Bone marrow (tissue), 2 donors: ENCODE data around the gene CDK17.
"Not testable (repeated sequence)": the region's sequence is repeated elsewhere in the genome, so short reads cannot be mapped to it uniquely, and the experiment has no call there.

ENCODE experiments used
- DNase-seq, 2 donors: peaks; one replicate each; lab custom pipeline; 2025; lab: John Stamatoyannopoulos, UW

CDK17 gene

DNA sequence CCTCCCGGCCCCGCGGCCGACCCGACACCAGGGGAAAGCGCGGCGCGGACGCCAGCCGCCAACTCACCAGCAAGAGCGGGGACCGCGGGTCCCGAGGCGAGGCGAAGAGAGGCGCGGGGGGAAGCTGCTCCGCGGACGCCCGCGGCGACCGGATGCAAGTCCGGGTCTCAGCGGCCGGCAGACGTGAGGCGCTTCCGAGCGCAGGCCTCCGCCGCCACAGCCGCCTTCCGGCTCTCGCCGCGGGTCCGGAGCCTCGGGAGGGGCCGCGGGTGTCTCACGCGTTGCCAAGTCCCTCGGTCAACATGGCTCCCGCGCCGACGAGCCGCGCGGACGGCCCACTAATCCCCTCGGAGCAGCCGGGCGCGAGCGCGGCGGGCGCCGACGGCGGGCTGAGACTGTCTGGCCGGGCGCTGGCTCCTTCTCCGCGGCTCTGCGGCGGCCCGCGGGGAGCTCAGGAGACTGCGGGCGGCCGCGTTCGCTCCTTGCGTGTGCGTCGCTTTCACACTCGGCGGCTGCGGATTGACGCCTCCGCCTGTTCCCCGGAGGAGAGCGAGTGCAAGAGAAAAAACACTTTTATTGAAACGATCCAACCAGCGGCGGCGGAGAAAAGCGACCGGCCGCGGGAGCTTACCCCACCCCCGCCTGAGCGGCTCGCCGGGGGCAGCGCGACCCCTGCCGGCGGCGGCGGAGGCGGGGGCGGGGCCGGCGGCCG is at the start of gene CDK17:
TSS of gene CDK17 (minus strand) at position 521 of the 712 bp plus-strand sequence. CDS start 65,603 bp downstream, outside the sequence.
- DNase-seq, result peak; percentile 66 to 84

DNA sequence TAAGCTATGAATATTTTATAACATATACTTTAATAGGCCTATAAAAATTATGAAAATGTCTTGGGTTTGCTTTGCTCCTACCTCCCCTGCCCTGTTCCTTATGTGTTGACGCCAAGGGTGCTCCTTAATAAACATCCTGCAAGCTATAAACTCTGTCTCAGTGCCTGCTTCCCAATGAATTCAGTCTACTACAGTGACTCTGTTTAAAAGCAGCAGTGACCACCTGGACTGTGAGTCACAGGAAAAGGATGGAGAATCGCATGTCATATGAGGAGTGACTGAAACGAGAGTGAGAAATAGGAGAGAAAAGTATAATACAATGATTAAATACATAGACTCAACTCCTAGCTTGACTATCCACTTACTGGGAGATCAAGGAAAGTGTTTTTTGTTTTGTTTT is 48.1 kb upstream of the CDK17 start:
- DNase-seq, result no peak

DNA sequence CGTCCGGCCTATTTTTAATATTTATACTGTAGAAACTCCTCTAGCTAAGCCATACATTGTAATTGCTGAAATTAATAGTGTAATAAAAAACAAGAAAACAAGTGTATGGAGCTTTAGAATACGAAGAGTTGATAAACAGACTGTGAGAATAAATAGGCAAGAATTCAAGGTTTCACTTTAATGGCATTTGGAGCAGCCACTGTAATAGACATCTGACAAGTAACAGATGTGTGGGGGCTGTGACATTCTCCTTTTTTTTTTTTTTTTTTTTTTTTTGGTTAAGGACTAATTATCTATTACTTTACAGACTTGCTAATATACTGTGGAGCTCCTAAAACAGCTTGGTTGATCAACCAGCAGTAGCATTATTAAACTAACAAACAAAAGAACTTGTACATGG is 47.0 kb upstream of the CDK17 start:
- DNase-seq, result no peak

DNA sequence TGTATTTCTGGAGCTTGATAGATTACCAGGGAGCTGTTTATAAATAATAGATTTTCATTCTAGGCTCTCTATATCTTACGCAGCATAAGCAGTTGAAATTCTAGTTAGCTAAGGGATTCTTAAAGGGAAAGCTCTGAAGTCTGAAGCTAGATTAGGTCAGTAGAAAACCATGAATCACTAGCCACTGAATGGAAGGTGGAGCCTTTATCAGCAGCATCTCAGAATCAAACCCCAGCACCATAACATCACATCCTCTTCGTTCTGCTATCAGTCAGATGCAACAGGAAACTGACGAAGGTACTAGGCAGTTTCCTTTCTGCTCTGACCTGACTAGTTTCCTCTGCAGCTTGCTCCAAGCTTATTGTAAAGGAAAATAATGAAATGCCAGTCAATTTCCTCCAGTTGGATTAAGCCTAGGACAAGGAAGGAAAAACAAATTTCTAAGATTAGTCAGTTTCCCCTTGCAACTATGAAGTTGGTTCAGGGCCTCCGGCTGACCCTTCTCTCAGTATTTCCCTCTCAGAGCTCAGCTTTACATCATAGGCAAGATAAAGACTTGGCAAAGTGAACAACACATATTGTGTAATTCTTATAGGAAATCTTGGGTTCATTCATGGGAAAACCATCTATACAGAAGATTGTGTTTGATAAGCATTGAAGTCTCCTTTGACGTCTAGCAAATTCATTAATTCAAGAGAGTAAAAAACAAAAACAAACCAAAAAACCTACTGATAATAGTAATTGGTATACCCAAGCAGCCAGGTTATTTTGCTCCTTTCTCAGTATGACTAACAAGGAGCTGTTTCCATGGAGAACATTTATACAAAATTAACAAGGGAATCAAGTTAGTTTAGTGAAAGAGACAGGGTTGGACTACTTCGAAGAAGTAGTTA is 45.7 kb upstream of the CDK17 start:
- DNase-seq, result peak in 1 of 2 donors; percentile 93

DNA sequence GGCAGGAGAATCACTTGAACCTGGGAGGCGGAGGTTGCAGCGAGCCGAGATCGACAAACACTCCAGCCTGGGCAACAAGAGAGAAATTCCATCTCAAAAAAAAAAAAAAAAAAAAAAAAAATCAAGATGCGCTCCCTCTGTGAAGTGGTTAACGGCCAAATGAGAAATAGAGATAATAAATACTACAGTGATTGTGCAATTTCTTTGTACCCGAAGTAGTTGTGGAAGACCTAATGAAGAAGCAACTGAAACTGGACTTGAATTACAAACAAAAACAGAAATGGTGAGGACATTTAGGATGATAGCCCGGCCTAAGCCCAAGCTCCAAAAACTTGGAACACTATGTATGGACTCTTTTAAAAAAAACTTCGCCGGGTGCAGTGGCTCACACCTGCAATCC is 44.2 kb upstream of the CDK17 start:
- no peak for DNase-seq

DNA sequence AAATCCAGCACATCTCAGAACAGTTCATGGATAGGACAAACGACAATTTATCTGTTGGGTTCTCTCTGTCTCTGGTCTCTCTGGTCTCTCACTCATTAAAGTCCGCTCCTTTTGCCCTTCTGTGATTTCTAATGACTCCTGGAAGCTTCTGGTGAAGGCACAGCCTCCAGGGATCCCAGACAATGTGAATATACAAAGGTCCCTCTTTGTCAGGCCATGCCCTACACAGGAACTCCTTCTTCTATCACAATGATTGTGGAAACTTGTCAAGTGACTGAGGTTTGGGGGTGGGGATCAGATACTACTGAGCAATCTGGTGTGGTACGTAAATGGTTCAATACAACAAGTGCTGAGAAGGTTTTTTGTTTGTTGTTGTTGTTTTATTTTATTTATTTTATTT is 42.7 kb upstream of the CDK17 start:
- no peak for DNase-seq

DNA sequence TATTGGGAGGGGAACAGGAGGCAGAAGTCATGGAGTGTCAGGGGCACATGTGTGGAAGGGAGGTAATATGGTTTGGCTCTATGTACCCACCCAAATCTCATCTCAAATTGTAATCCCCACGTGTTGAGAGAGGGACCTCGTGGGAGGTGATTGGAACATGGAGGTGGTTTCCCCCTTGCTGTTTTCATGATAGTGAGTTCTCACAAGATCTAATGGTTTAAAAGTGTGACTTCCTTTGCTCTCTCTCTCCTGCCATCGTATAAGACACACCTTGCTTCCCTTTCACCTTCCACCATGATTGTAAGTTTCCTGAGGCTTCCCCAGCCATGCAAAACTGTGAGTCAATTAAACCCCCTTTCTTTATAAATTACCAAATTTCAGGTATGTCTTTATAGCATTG is 41.6 kb upstream of the CDK17 start:
- DNase-seq, result no peak

DNA sequence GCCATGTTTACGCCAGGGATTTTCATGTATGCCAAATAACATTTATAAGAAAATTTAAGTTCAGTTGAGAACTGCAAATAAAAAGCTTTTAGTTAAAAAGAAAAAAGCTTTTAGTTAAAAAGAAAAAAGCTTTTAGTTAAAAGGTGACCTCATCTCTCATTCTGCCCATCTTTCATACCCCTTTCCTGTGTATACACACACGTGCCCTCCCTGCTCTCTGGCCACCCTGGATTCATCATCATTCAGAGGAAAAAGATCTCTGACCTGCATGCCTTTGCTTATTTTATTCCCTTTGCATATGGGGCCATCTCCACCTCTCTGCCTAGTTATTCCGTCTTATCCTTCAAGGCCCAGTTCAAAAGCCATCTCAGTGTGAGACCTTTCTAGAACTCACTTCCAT is 38.1 kb upstream of the CDK17 start:
- DNase-seq, result no peak

DNA sequence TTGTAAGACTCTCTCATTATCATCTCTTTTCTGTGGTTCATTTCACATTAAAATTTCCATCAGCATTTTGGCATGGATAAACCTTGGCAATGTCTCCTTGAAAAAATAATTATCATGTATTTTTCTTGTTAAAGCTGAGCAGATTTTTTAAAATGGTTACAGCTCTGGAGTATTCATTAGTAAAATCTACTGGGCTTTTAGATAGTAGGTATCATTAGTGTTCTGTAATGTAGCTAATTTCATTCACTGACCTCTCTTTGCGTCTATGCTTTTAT is 36.9 kb upstream of the CDK17 start:
- no peak for DNase-seq

DNA sequence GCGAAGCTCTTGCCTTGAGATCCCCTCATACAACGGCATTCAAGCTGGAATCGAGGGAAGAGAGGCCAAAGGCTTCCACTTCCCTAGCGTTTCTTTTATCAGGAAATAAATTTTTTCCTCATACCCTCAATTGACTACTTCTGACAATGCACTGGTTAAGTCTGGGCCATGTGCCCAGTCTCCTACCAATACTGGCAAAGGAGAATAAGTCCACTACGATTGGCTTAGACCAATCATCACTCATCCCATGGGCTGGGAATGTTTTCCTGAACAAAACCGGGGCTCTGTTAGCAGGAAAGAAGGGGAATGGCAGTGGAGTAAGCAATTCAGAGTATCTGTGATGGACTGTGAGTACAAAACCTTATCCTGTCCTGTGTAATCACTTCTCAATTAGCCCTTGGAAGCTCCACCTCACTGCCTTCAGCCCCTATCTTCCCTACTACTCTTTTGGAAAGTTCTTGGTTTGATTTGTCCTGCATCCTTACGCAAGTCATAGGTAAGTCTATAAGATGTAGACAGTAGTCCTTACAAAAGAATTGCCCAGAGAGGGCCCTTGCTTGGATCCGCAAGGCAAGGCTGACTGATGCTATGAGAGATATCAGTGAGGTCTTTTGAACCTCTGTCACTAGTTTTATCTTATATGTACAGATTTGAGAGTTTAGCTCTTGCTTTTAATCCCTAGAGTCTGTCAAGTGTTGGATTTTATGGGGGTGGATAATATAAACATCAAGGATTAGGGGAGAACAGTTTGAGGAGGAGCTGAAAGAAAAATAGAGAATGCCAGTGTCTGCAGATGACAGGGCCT is 36.3 kb upstream of the CDK17 start:
- no peak for DNase-seq

DNA sequence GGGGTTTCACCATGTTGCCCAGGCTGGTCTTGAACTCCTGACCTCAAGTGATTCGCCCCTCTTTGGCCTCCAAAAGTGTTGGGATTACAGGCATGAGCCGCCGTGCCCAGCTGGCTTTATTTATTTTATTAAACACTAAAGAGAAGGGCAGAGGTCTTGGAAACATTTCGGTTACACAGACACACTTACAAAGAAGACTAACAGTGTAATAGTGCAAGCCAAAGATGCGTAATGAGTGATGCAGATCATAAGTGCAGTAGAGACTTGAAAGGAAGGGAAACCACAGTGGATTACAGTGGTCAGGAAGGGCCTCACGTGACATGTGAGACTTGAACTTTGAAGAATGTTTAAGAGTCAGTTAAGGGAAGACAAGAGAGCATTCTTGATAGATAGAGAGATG is 33.9 kb upstream of the CDK17 start:
- DNase-seq, result peak in 1 of 2 donors; percentile 30

DNA sequence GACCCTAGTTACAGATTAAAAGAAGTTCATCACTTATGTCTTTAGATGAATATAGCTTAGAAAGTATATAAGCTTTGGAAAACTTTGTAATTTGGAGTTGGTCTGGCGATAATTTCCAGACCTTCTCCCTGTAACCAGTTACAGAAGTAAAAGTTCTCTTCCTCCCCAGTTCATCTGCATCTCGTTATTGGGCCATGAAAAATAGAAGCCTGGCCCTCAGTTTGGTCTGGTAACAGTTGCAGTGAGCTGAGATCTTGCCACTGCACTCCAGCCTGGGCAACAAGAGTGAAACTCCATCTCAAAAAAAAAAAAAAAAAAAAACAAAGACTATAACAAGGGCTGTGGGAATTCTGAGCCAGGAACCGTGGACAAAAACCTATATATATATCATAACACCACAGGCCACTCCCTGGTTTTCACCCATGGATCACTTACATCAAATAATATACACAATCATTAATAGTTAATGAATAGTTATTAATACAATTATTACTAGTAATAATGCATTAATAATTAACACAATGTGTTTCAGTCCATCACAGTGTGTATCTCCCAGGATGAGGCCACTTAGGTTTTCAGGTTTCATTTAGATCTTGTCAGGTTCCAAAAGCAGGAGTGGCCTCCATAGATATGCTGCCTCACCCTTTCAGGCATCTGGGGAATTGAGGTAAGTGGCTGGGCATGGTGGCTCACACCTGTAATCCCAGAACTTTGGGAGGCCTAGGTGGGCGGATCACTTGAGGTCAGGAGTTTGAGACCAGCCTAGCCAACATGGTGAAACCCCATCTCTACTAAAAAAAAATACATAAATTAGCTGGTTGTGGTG is 32.5 kb upstream of the CDK17 start:
- not testable (repeated sequence) for DNase-seq

DNA sequence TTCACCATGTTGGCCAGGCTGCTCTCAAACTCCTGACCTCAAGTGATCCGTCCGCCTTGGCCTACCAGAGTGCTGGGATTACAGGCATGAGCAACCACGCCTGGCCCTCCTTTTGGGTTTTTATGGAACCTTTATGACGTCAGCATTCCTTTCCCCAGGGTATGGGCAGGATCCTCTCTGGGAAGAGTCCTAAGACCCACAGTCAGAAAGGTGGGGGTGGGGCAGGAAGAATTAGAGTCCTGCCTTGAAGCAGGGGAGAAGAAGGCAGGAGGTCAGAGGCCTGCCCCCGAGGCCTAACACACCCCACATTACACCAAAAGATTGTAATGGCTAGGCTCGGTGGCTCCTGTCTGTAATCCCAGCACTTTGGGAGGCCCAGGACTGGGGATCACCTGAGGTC is 30.8 kb upstream of the CDK17 start:
- DNase-seq, result no peak

DNA sequence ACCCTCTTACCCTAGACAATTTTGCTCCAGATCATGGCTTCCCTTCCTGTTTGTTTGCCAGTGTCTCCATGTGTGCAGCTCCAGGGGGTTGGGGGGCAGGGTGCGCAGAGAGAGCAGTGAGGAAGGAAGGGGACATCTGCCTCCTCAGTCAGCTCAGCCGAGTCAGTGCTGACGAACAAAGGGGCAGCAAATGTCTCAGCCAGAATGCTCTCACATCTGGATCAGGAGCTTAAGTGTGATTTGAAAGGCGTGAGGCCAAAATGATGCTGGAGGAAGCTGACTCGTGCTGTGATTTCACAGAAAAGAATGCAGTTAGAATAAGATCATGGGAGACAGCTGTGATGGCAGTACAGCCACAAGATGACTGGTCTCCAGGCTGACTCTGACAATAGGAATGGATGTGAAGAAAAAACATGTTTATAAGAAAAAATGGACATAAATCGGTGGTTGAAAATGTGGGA is 27.1 kb upstream of the CDK17 start:
- DNase-seq, result peak in 1 of 2 donors; percentile 51

DNA sequence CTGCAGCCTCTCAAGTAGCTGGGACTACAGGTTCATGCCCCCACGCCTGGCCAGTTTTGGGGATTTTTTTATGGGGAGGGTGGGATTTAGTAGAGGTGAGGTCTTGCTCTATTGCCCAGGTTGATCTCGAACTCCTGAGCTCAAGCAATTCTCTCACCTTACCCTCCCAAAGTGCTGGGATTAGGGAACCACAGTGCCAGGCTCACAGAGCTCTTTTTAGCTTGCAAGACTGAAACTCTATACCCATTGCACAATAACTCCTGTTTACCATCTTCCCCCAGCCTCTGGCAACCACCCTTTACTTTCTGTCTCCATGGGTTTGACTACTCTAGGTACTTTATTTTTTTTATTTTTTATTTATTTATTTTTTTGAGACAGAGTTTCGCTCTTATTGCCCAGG is 25.7 kb upstream of the CDK17 start:
- no peak for DNase-seq

DNA sequence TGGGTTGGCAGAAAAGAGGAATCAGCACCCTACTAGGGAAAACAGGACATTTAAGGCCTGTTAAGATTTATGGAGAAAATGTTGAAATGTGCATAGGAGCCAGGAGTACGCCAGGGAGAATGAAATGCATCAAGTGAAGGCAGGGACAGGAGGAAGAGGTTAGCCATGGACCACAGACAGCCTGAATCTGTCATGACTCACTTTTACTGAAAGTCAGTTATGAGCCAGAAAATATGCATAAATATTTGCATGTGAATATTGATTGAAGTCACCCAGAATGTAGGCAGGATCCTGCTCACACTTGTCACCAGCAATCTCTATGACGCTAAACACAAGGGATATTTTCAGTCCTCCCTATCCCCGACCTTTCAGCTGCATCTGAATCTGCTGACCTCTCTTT is 25.1 kb upstream of the CDK17 start:
- no peak for DNase-seq

DNA sequence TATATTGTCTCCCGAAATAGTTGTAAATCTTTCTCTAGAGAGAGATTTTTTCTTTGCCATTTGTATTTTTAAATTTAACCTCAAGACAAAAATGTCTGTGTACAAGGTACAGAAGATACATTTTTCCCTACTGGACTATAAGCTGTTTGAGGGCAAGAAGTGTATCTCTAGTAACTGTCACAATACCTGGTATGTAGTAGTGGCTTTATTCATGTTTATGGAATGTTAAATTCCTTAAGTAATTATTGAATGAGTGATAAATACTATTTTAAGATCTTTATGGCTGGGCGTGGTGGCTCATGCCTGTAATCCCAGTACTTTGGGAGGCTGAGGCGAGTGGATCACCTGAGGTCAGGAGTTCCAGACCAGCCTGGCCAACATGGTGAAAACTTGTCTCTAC is 24.4 kb upstream of the CDK17 start:
- DNase-seq, result no peak

DNA sequence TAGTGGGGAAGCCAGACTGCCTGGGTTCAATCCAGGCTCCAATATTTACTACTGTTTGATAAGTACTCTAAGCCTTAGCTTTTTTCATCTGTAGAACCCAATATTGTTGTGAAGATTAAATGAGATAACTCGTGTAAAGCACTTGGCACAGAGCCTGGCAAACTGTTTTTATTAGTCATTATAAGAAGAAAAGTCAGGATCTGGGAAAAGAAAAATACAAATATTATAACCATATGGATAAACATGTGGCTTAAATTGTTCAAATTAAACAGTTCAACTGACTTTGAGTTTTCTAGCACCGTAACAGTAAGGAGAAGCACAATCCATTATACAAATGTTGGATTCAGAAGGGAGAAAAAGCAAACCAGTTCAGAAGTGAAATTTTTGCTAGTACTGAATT is 22.0 kb upstream of the CDK17 start:
- DNase-seq, result no peak

DNA sequence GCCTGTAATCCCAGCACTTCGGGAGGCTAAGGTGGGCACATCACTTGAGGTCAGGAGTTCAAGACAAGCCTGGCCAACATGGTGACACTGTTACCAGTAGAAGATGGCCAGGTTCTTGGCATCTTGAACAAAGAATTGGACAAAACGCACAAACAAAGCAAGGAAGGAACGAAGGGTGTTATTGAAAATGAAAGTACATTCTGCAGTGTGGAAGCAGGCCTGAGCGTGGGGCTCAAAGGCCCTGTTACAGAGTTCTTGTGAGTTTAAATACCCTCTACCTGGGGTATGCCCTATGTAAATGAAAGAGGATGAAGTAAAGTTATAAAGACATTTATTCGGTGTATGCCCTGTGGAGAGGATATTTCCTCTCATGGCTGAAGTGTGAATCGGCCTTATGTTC is 20.8 kb upstream of the CDK17 start:
- no peak for DNase-seq

DNA sequence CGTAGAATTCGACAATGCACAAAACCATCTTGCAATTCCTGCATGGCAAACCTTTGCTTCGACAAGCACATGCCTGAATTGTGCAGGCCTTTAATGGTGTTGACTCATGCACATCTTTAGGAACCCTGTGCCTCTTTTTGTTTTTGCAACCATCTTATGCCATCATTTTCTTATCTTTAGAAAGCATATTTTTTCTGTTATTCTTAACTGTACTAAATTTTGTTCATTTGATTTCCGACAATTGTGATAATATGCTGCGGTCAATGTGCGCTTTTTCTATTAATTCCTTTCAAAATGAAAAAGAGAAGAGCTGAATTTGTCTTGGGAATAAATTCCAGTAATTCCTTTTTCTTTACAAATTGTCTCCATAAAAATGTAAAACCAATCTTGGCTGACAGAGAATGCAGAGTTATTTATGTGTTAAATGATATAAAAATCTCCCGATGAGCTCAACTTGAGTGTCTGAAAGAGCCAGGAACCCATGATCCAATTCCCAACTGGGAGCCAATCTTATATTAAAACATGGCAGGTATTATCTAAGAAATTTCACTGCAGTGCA is 20.1 kb upstream of the CDK17 start:
- no peak for DNase-seq

DNA sequence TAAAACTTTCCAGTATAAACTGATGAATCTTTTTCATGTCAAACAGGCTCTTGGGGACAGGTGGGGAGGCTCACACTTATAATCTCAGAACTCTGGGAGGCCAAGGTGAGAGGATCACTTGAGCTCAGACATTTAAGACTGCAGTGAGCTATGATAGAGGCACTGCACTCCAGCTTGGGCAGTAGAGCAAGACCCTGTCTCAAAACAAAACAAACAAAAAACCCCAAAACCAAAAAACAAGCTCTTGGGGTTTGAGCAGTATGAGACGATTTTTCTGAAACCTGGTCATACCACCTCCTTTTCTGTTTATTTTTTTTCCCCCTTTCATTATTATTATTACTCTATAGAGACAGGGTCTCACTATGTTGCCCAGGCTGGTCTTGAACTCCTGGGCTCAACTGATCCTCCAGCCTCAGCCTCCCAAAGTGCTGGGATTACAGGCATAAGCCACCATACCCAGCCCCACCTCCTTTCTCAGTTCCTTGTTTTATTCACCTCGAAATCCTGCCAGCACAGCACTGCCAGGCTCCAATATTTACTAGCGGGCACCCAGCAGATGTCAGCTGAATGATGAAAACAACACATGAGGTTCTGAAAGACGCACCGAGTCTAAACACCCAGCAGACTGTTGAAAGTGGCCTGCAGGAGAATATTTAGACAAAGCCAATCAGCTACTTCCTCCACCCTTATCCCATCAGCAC is 19.5 kb upstream of the CDK17 start:
- DNase-seq, result no peak
